WTC11 (cell line): Measurements from ENCODE around the gene C1GALT1C1.

Experiments
- ETV6 ChIP-seq: sonication (generic); formaldehyde crosslinking; IDR thresholded peaks from 2 replicates; pipeline ENCODE4 v1.8.1; 2022; ENCODE audit warnings: mild to moderate bottlenecking, missing genetic modification reagents
- IRF2 ChIP-seq: sonication (generic); formaldehyde crosslinking; IDR thresholded peaks from 2 replicates; pipeline ENCODE4 v1.8.0; 2022; ENCODE audit warnings: low read depth, missing genetic modification reagents, borderline replicate concordance
- PRRX2 ChIP-seq: fragments of 250-450 bp; sonication (Bioruptor Pico); IDR thresholded peaks from 2 replicates; pipeline ENCODE4 v1.8.0; 2021; ENCODE audit warnings: mild to moderate bottlenecking
- ZNF219 ChIP-seq: sonication (generic); formaldehyde crosslinking; IDR thresholded peaks from 2 replicates; pipeline ENCODE4 v1.8.0; 2023; ENCODE audit warnings: missing genetic modification reagents, mild to moderate bottlenecking, borderline replicate concordance
- ZNF232 ChIP-seq: sonication (generic); formaldehyde crosslinking; IDR thresholded peaks from 2 replicates; pipeline ENCODE4 v1.8.0; 2022; ENCODE audit warnings: mild to moderate bottlenecking, missing genetic modification reagents
- TF ChIP-seq, protein P1 (sequence below): sonication (generic); formaldehyde crosslinking; IDR thresholded peaks from 2 replicates; pipeline ENCODE4 v1.8.1; 2022; ENCODE audit warnings: mild to moderate bottlenecking, moderate library complexity, missing genetic modification reagents
- TF ChIP-seq, protein P2 (sequence below): fragments of 200-600 bp; IDR thresholded peaks from 2 replicates; pipeline ENCODE4 v1.8.0; 2022; ENCODE audit warnings: antibody characterized with exemption
- TF ChIP-seq, protein P3 (sequence below): sonication (generic); formaldehyde crosslinking; conservative IDR thresholded peaks from 2 replicates; pipeline ENCODE4 v1.8.1; 2023; ENCODE audit warnings: mild to moderate bottlenecking, low read depth, missing genetic modification reagents, moderate library complexity
- TF ChIP-seq, protein P4 (sequence below): sonication (generic); formaldehyde crosslinking; IDR thresholded peaks from 2 replicates; pipeline ENCODE4 v1.8.1; 2023; ENCODE audit warnings: mild to moderate bottlenecking, missing genetic modification reagents, moderate library complexity
- TF ChIP-seq, protein P5 (sequence below): sonication (generic); formaldehyde crosslinking; IDR thresholded peaks from 2 replicates; pipeline ENCODE4 v1.8.0; 2022; ENCODE audit warnings: missing genetic modification reagents
- TF ChIP-seq, protein P6 (sequence below): fragments of 250-450 bp; sonication (Bioruptor Pico); IDR thresholded peaks from 2 replicates; pipeline ENCODE4 v1.9.0; 2021; ENCODE audit warnings: mild to moderate bottlenecking
- TF ChIP-seq, protein P7 (sequence below): fragments of 250-450 bp; sonication (Bioruptor Pico); conservative IDR thresholded peaks from 2 replicates; pipeline ENCODE4 v1.9.0; 2021; ENCODE audit warnings: mild to moderate bottlenecking
- TF ChIP-seq, protein P8 (sequence below): sonication (generic); formaldehyde crosslinking; IDR thresholded peaks from 2 replicates; pipeline ENCODE4 v1.8.1; 2023; ENCODE audit warnings: mild to moderate bottlenecking, missing genetic modification reagents, moderate library complexity
- TF ChIP-seq, protein P9 (sequence below): sonication (generic); formaldehyde crosslinking; IDR thresholded peaks from 2 replicates; pipeline ENCODE4 v1.8.1; 2022; ENCODE audit warnings: missing genetic modification reagents, borderline replicate concordance

DNA sequence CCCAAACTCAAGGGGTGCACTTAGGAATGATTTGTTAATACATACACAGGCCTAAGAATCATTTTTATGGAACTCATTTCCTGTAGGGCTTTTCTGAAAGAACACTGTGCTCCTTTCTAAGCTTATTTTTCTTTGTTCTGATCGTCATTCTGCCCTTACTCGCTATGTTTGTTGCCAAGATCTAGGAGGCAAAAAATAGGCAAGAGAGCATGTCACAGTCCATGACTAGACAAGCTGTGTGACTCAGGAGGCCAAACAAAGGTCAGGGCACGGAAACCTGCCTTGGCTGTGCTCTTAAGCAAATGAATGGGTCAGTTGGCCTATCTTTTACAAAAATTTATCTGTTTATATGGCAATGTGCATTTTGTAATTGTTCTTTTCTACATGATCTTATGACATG, 42.5 kb upstream of the C1GALT1C1 start:
- no peak for TF ChIP-seq PRRX2 (CRISPR knock-in tag)
- TF ChIP-seq, protein P1, sequence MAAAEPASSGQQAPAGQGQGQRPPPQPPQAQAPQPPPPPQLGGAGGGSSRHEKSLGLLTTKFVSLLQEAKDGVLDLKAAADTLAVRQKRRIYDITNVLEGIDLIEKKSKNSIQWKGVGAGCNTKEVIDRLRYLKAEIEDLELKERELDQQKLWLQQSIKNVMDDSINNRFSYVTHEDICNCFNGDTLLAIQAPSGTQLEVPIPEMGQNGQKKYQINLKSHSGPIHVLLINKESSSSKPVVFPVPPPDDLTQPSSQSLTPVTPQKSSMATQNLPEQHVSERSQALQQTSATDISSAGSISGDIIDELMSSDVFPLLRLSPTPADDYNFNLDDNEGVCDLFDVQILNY (CRISPR knock-in tag) = no peak
- TF ChIP-seq, protein P2, sequence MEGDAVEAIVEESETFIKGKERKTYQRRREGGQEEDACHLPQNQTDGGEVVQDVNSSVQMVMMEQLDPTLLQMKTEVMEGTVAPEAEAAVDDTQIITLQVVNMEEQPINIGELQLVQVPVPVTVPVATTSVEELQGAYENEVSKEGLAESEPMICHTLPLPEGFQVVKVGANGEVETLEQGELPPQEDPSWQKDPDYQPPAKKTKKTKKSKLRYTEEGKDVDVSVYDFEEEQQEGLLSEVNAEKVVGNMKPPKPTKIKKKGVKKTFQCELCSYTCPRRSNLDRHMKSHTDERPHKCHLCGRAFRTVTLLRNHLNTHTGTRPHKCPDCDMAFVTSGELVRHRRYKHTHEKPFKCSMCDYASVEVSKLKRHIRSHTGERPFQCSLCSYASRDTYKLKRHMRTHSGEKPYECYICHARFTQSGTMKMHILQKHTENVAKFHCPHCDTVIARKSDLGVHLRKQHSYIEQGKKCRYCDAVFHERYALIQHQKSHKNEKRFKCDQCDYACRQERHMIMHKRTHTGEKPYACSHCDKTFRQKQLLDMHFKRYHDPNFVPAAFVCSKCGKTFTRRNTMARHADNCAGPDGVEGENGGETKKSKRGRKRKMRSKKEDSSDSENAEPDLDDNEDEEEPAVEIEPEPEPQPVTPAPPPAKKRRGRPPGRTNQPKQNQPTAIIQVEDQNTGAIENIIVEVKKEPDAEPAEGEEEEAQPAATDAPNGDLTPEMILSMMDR = no peak
- no peak for TF ChIP-seq IRF2 (CRISPR knock-in tag)
- TF ChIP-seq, protein P3, sequence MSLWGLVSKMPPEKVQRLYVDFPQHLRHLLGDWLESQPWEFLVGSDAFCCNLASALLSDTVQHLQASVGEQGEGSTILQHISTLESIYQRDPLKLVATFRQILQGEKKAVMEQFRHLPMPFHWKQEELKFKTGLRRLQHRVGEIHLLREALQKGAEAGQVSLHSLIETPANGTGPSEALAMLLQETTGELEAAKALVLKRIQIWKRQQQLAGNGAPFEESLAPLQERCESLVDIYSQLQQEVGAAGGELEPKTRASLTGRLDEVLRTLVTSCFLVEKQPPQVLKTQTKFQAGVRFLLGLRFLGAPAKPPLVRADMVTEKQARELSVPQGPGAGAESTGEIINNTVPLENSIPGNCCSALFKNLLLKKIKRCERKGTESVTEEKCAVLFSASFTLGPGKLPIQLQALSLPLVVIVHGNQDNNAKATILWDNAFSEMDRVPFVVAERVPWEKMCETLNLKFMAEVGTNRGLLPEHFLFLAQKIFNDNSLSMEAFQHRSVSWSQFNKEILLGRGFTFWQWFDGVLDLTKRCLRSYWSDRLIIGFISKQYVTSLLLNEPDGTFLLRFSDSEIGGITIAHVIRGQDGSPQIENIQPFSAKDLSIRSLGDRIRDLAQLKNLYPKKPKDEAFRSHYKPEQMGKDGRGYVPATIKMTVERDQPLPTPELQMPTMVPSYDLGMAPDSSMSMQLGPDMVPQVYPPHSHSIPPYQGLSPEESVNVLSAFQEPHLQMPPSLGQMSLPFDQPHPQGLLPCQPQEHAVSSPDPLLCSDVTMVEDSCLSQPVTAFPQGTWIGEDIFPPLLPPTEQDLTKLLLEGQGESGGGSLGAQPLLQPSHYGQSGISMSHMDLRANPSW = no peak
- TF ChIP-seq, protein P4, sequence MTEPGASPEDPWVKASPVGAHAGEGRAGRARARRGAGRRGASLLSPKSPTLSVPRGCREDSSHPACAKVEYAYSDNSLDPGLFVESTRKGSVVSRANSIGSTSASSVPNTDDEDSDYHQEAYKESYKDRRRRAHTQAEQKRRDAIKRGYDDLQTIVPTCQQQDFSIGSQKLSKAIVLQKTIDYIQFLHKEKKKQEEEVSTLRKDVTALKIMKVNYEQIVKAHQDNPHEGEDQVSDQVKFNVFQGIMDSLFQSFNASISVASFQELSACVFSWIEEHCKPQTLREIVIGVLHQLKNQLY = no peak
- TF ChIP-seq ZNF232 = no peak
- no peak for TF ChIP-seq ZNF219
- TF ChIP-seq, protein P5, sequence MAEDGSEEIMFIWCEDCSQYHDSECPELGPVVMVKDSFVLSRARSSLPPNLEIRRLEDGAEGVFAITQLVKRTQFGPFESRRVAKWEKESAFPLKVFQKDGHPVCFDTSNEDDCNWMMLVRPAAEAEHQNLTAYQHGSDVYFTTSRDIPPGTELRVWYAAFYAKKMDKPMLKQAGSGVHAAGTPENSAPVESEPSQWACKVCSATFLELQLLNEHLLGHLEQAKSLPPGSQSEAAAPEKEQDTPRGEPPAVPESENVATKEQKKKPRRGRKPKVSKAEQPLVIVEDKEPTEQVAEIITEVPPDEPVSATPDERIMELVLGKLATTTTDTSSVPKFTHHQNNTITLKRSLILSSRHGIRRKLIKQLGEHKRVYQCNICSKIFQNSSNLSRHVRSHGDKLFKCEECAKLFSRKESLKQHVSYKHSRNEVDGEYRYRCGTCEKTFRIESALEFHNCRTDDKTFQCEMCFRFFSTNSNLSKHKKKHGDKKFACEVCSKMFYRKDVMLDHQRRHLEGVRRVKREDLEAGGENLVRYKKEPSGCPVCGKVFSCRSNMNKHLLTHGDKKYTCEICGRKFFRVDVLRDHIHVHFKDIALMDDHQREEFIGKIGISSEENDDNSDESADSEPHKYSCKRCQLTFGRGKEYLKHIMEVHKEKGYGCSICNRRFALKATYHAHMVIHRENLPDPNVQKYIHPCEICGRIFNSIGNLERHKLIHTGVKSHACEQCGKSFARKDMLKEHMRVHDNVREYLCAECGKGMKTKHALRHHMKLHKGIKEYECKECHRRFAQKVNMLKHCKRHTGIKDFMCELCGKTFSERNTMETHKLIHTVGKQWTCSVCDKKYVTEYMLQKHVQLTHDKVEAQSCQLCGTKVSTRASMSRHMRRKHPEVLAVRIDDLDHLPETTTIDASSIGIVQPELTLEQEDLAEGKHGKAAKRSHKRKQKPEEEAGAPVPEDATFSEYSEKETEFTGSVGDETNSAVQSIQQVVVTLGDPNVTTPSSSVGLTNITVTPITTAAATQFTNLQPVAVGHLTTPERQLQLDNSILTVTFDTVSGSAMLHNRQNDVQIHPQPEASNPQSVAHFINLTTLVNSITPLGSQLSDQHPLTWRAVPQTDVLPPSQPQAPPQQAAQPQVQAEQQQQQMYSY (CRISPR knock-in tag) = no peak
- TF ChIP-seq, protein P6, sequence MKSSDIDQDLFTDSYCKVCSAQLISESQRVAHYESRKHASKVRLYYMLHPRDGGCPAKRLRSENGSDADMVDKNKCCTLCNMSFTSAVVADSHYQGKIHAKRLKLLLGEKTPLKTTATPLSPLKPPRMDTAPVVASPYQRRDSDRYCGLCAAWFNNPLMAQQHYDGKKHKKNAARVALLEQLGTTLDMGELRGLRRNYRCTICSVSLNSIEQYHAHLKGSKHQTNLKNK = no peak
- TF ChIP-seq, protein P7, sequence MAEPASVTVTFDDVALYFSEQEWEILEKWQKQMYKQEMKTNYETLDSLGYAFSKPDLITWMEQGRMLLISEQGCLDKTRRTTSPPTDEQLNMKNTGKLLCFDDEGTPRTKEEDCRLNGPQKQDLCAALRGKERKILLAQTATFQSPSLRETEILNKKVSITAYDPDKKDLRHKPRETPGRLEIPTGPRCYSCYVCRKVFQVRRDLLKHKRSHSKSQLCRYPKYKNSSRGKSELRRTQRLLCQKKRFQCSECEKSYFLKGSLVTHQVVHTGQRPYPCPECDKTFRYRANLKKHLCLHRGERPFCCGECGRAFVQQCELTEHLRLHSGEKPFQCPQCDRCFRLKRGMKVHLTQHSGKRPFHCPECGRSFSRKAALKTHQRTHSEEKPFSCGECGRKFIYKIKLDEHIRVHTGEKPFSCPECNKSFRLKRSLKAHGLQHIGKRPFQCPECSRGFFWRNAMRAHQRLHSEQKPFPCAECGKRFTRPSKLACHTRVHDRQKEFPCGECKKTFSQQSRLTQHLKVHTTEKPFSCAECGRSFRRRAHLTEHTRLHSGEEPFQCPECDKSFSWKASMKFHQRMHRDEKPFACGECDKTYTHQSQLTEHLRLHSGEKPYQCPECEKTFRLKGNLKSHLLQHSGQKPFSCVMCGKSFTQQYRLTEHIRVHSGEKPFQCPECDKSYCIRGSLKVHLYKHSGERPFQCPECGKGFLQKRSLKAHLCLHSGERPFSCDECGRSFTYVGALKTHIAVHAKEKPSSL (CRISPR knock-in tag) = no peak
- TF ChIP-seq, protein P8, sequence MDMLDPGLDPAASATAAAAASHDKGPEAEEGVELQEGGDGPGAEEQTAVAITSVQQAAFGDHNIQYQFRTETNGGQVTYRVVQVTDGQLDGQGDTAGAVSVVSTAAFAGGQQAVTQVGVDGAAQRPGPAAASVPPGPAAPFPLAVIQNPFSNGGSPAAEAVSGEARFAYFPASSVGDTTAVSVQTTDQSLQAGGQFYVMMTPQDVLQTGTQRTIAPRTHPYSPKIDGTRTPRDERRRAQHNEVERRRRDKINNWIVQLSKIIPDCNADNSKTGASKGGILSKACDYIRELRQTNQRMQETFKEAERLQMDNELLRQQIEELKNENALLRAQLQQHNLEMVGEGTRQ = no peak
- TF ChIP-seq, protein P9, sequence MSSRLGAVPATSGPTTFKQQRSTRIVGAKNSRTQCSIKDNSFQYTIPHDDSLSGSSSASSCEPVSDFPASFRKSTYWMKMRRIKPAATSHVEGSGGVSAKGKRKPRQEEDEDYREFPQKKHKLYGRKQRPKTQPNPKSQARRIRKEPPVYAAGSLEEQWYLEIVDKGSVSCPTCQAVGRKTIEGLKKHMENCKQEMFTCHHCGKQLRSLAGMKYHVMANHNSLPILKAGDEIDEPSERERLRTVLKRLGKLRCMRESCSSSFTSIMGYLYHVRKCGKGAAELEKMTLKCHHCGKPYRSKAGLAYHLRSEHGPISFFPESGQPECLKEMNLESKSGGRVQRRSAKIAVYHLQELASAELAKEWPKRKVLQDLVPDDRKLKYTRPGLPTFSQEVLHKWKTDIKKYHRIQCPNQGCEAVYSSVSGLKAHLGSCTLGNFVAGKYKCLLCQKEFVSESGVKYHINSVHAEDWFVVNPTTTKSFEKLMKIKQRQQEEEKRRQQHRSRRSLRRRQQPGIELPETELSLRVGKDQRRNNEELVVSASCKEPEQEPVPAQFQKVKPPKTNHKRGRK (CRISPR knock-in tag) = no peak
- TF ChIP-seq ETV6 (CRISPR knock-in tag) = no peak
